ENCODE results near the gene LPA. TPM values are rescaled to one million over a fixed set of nuclear protein-coding genes. Genes with fewer than 3 reads are reported as not detected.
"Not testable (repeated sequence)": the region's sequence is repeated elsewhere in the genome, so short reads cannot be mapped to it uniquely, and the experiment has no call there.

Gene LPA
- polyA plus RNA-seq, 1 experiment = not detected

- no peaks in the 10 kb centered on the region for H3K27me3 ChIP-seq (ENCODE audit: control insufficient read depth, insufficient read depth, low read length)
- peaks cover 13% of the 10 kb centered on the region for H3K9me3 ChIP-seq (ENCODE audit: control insufficient read depth, insufficient read depth, low read length)
- no peak overlapping the region for H3K4me3 ChIP-seq (ENCODE audit: low read depth, low read length)
- DNase-seq (ENCODE audit: low read depth, low spot score) = no peak
- ChIA-PET CTCF (no interaction called here), POLR2A (no interaction called here)
- no peak overlapping the region for H3K27ac ChIP-seq (ENCODE audit: low read depth, low read length)
- no peak for TF ChIP-seq CTCF (IDR thresholded peaks at IDR 0.05; ENCODE audit: low read depth, low read length)
Measured at GRCh38 chr6:160679402-160679769, 15.3 kb upstream of the LPA start.

DNA sequence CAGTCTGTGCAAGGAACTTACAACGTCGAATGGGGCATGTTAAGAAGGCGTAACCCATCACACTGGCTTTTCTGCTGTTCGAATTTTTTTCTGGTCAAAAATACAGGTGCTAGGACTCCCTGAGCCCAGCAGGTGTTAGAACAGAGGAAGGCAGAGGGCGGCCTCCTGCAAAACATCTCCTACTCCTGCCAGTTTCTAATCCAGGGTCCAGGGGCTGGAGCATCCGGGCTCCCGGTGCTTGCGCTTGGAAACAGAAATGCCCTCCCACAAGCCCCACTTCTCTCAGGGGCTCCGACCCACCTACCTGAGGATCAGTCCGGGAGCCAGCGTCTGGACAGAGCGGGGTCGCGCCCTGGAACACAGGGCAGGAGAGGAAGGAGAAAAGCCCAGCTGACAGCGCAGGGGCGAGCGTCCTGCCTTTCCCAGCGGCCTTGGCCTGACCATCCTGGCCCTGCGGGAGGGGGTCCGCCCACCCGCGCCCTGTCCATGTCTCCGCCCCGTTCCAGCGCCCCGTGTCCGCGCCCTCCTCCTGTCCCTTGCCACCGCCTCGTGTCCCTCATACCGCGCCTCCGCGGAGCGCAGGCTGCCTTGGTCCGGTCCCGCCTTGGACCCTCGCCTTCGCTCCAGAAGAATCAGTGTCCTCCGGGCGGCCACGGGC lies 14.8 kb upstream of the LPA start:
- no peak for TF ChIP-seq CTCF (IDR thresholded peaks at IDR 0.05; ENCODE audit: low read depth, low read length)
- CTCF ChIA-PET = no interaction called here
- no peak overlapping the region for H3K4me3 ChIP-seq (ENCODE audit: low read depth, low read length)
- H3K27ac ChIP-seq (ENCODE audit: low read depth, low read length) = no peak overlapping the region
- POLR2A ChIA-PET = no interaction called here
- no peaks in the 10 kb centered on the region for H3K27me3 ChIP-seq (ENCODE audit: control insufficient read depth, insufficient read depth, low read length)
- DNase-seq (ENCODE audit: low read depth, low spot score) = no peak
- peaks cover 13% of the 10 kb centered on the region for H3K9me3 ChIP-seq (ENCODE audit: control insufficient read depth, insufficient read depth, low read length)

DNA sequence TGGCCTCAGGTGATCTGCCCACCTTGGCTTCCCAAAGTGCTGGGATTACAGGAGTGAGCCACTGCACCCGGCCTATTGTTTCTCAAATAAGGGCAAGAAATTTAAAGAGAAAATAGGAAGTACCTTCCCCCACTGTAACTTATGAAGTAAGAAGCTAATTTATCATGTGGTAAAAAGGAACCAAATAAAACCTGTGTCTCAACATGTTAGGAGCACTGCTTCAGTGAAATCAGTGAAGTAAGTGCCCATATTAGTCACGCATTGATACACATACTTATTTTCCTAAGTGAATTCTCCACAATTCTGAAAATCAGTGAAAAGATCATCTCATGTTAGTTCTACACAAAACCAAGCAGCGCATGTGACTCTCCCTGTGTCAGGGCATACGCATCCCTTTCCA lies 14.2 kb upstream of the LPA start:
- CTCF ChIA-PET = no interaction called here
- Histone ChIP-seq H3K4me3 (ENCODE audit: low read depth, low read length) (no peak overlapping the region), H3K27me3 (ENCODE audit: control insufficient read depth, insufficient read depth, low read length) (no peaks in the 10 kb centered on the region), H3K9me3 (ENCODE audit: control insufficient read depth, insufficient read depth, low read length) (peaks cover 13% of the 10 kb centered on the region), H3K27ac (ENCODE audit: low read depth, low read length) (no peak overlapping the region)
- POLR2A ChIA-PET = no interaction called here
- TF ChIP-seq CTCF (IDR thresholded peaks at IDR 0.05; ENCODE audit: low read depth, low read length) = no peak
- DNase-seq (ENCODE audit: low read depth, low spot score) = no peak

DNA sequence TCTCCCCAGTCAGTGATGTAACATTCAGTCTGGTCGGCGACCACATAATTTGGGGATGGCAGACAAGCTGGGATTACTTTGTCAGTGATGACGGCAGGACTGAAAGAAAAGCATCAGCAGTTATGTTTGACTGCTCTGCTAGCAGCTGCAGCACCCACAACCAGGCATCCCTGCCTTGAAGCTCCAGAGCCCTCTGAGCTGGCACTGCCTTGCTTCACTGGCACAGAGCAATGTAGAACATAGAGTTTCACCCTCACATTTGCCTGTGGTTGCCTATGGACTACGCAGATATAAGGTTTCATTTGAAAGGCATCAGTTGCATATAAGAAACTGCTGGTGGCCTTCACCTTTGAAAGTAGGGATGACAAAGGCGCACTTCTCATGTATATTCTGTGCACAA lies 12.3 kb upstream of the LPA start:
- DNase-seq (ENCODE audit: low read depth, low spot score); H3K4me3 ChIP-seq (ENCODE audit: low read depth, low read length); H3K27me3 ChIP-seq (ENCODE audit: control insufficient read depth, insufficient read depth, low read length); H3K27ac ChIP-seq (ENCODE audit: low read depth, low read length); CTCF ChIA-PET; POLR2A ChIA-PET: not testable (repeated sequence)
- H3K9me3 ChIP-seq (ENCODE audit: control insufficient read depth, insufficient read depth, low read length) = peaks cover 13% of the 10 kb centered on the region

- CTCF ChIA-PET = no interaction called here
- no peak overlapping the region for H3K27ac ChIP-seq (ENCODE audit: low read depth, low read length)
- TF ChIP-seq CTCF (IDR thresholded peaks at IDR 0.05; ENCODE audit: low read depth, low read length) = no peak
- H3K9me3 ChIP-seq (ENCODE audit: control insufficient read depth, insufficient read depth, low read length) = peaks cover 29% of the 10 kb centered on the region; the same call in 1 of the 2 replicates
- POLR2A ChIA-PET = no interaction called here
- no peak overlapping the region for H3K4me3 ChIP-seq (ENCODE audit: low read depth, low read length)
- DNase-seq (ENCODE audit: low read depth, low spot score) = no peak
- no peaks in the 10 kb centered on the region for H3K27me3 ChIP-seq (ENCODE audit: control insufficient read depth, insufficient read depth, low read length)
Measured at GRCh38 chr6:160668589-160668988, 4.5 kb upstream of the LPA start.

All from AG04450 (cell line).